ENCODE data around the gene NRDC. TPM values are rescaled to one million over a fixed set of nuclear protein-coding genes. Genes with fewer than 3 reads are reported as not detected.

Gene NRDC
- polyA plus RNA-seq, 3 donors, result 66.8 to 92.0 (median 74.3) TPM

GRCh38 chr1:51859333-51859732 lies 19.2 kb downstream of the NRDC start:
- no CpG with 5 or more reads among the region's 2 CpGs for WGBS (ENCODE audit: insufficient coverage)
- Histone ChIP-seq H3K4me1 (ENCODE audit: control insufficient read depth in 1 of 2, insufficient read depth in 2 of 2, low read length in 2 of 2) (peaks cover 9 to 14% of the 10 kb centered on the region in 2 donors), H3K4me2 (replicated peaks; ENCODE audit: extremely low read depth, low read length, poor library complexity, severe bottlenecking) (no peak overlapping the region), H4K20me1 (ENCODE audit: insufficient read depth, low read length) (peaks cover 92% of the 10 kb centered on the region), H3K27ac (ENCODE audit: low read depth in 1 of 2, low read length in 2 of 2) (no peak overlapping the region), H2AFZ (ENCODE audit: insufficient read depth, low read depth, low read length, poor library complexity, severe bottlenecking) (no peak overlapping the region), H3K9me3 (replicated peaks in 1 of 2; ENCODE audit: control insufficient read depth in 1 of 2, insufficient read depth in 1 of 2, low read length in 2 of 2) (no peaks in the 10 kb centered on the region), H3K4me3 (replicated peaks in 1 of 3; ENCODE audit: low read depth in 2 of 3, low read length in 3 of 3) (no peak overlapping the region), H3K79me2 (ENCODE audit: insufficient read depth, low read length) (peaks cover 78% of the 10 kb centered on the region), H3K9ac (ENCODE audit: insufficient read depth, low read length, poor library complexity, severe bottlenecking) (no peak overlapping the region), H3K27me3 (ENCODE audit: control insufficient read depth in 2 of 2, insufficient read depth in 2 of 2, low read length in 2 of 2) (no peaks in the 10 kb centered on the region), H3K36me3 (replicated peaks in 1 of 2; ENCODE audit: control insufficient read depth in 1 of 2, insufficient read depth in 2 of 2, low read length in 2 of 2) (peaks cover 14 to 39% of the 10 kb centered on the region in 2 donors)
- Mint-ChIP-seq H3K4me3 (no peak overlapping the region), H3K4me1 (peaks cover 11% of the 10 kb centered on the region), H3K27me3 (ENCODE audit: low read depth in 3 of 3) (peaks cover 0 to 2% (median 0%) of the 10 kb centered on the region in 3 donors), H3K9me3 (peaks cover 0 to 4% (median 0%) of the 10 kb centered on the region in 7 donors), H3K27ac (peak overlapping the region in 2 of 7 donors; percentile 37 to 50), H3K36me3 (peaks cover 19 to 42% of the 10 kb centered on the region in 2 donors)
- intact Hi-C loops (cut with micrococcal nuclease), result no loop called here
- DNase-seq, result no peak
- TF ChIP-seq CTCF (IDR thresholded peaks at IDR 0.05), result no peak

GRCh38 chr1:51858892-51859291 lies 19.6 kb downstream of the NRDC start:
- Histone ChIP-seq H3K27ac (ENCODE audit: low read depth in 1 of 2, low read length in 2 of 2) (no peak overlapping the region), H3K79me2 (ENCODE audit: insufficient read depth, low read length) (peaks cover 73% of the 10 kb centered on the region), H3K27me3 (ENCODE audit: control insufficient read depth in 2 of 2, insufficient read depth in 2 of 2, low read length in 2 of 2) (no peaks in the 10 kb centered on the region), H3K36me3 (replicated peaks in 1 of 2; ENCODE audit: control insufficient read depth in 1 of 2, insufficient read depth in 2 of 2, low read length in 2 of 2) (peaks cover 15 to 43% of the 10 kb centered on the region in 2 donors), H3K9me3 (replicated peaks in 1 of 2; ENCODE audit: control insufficient read depth in 1 of 2, insufficient read depth in 1 of 2, low read length in 2 of 2) (no peaks in the 10 kb centered on the region), H4K20me1 (ENCODE audit: insufficient read depth, low read length) (peaks cover 89% of the 10 kb centered on the region), H2AFZ (ENCODE audit: insufficient read depth, low read depth, low read length, poor library complexity, severe bottlenecking) (no peak overlapping the region), H3K4me1 (ENCODE audit: control insufficient read depth in 1 of 2, insufficient read depth in 2 of 2, low read length in 2 of 2) (peaks cover 9 to 11% of the 10 kb centered on the region in 2 donors), H3K9ac (ENCODE audit: insufficient read depth, low read length, poor library complexity, severe bottlenecking) (no peak overlapping the region), H3K4me3 (replicated peaks in 1 of 3; ENCODE audit: low read depth in 2 of 3, low read length in 3 of 3) (no peak overlapping the region), H3K4me2 (replicated peaks; ENCODE audit: extremely low read depth, low read length, poor library complexity, severe bottlenecking) (no peak overlapping the region)
- intact Hi-C loops (cut with micrococcal nuclease), result no loop called here
- Mint-ChIP-seq H3K4me1 (peaks cover 11% of the 10 kb centered on the region), H3K27me3 (ENCODE audit: low read depth in 3 of 3) (peaks cover 0 to 2% (median 0%) of the 10 kb centered on the region in 3 donors), H3K9me3 (peaks cover 0 to 4% (median 0%) of the 10 kb centered on the region in 7 donors), H3K27ac (peak overlapping the region in 1 of 7 donors; percentile 37), H3K36me3 (peaks cover 21 to 44% of the 10 kb centered on the region in 2 donors), H3K4me3 (no peak overlapping the region)
- no CpG with 5 or more reads among the region's 1 CpG for WGBS (ENCODE audit: insufficient coverage)
- DNase-seq, result no peak
- TF ChIP-seq CTCF (IDR thresholded peaks at IDR 0.05), result no peak
